Measurements from ENCODE around the gene CYP2R1. TPM values are rescaled to one million over a fixed set of nuclear protein-coding genes. Genes with fewer than 3 reads are reported as not detected.

Gene CYP2R1, protein sequence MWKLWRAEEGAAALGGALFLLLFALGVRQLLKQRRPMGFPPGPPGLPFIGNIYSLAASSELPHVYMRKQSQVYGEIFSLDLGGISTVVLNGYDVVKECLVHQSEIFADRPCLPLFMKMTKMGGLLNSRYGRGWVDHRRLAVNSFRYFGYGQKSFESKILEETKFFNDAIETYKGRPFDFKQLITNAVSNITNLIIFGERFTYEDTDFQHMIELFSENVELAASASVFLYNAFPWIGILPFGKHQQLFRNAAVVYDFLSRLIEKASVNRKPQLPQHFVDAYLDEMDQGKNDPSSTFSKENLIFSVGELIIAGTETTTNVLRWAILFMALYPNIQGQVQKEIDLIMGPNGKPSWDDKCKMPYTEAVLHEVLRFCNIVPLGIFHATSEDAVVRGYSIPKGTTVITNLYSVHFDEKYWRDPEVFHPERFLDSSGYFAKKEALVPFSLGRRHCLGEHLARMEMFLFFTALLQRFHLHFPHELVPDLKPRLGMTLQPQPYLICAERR
- total RNA-seq = 10 to 100 TPM in 1 of 2 experiments, 1 to 10 TPM in 1; 9.9 to 10.0 TPM

DNA sequence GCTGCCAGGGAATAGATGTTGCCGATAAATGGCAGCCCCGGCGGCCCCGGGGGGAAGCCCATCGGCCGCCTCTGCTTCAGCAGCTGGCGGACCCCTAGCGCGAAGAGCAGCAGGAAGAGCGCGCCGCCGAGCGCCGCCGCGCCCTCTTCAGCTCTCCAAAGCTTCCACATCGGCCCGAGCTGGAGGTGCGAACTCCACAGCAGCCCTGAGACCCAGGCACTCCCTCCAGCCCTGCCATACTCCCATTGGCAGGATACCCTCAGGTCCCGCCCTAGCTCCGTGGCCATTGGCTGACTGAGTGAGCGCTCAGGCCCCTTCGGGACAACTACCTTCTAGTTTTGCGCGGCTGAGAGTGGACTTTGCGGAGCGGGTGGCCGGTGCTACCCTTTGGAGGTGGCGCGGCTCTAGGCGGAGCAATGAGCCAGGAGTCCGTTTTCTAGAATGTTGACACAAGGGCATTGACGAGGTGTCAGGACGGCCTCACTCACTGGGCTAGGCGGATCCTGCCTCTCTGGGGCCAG, at the start of gene CYP2R1:
Gene CYP2R1, minus strand, starts transcription at position 196 of the 521 bp plus-strand sequence. Its CDS starts 26 bp downstream, at position 170.
- peak; percentile 89 for DNase-seq

DNA sequence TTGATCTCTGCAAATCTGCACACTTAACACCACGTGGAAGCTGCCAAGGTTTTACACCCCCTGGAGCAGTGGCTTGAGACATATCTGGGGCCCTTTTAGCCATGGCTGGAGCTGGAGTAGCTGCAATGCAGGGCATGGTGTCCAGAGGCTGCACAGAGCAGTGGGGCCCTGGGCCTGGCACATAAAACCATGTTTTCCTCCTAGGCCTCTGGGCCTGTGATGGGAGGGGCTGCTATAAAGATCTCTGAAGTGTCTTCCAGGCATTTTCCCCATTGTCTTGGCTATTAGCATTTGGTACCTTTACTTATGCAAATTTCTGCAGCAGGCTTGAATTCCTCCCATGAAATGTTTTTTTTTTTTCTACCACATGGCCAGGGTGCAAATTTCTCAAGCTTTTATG, 46.9 kb upstream of the CYP2R1 start:
- Mint-ChIP-seq H3K27me3 (no peaks in the 10 kb centered on the region), H3K36me3 (peaks cover 11% of the 10 kb centered on the region), H3K4me3 (no peak overlapping the region), H3K9me3 (no peaks in the 10 kb centered on the region), H3K4me1 (no peaks in the 10 kb centered on the region), H3K27ac (no peak overlapping the region)
- DNase-seq = no peak

More for the DNA sequence above, at the start of gene CYP2R1:
- peaks cover 6% of the 10 kb centered on the region for H3K9me3 Mint-ChIP-seq
- H3K36me3 Mint-ChIP-seq = peaks cover 21% of the 10 kb centered on the region
- H3K27me3 Mint-ChIP-seq = no peaks in the 10 kb centered on the region
- peak within 1 kb of the TSS; percentile 84 for H3K4me3 Mint-ChIP-seq
- H3K4me1 Mint-ChIP-seq = peaks cover 44% of the 10 kb centered on the region
- peak within 1 kb of the TSS; percentile 97 for H3K27ac Mint-ChIP-seq

DNA sequence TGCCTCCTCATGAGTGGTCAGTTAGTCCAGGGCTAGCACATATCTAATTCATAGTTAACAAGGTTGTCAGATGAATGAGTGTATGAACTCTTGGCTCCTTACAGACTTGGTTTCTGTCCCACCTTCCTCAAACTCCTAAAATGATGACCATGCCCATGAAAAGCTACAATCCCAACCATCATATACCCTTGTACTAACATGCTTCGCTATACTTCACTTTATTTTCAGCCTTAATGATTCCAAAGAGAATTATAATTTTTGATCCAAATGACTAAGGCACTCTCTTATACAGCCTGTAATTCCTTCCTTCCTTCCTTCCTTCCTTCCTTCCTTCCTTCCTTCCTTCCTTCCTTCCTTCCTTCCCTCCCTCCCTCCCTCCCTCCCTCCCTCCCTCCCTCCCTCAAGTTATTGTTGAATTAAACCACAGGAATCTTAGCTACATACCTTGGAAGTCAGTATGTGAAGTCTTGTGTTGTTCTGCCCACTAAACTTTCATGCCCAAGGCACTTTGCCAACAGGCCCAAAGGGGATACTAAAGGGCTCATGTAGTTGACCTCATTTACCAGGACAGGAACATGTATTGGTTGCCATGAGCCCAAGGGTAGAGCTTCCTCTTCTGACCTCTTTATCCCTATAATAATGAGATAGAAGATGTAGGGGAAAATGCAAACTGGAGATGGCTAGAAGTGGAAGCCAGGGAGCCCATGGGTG, 42.8 kb upstream of the CYP2R1 start:
- Mint-ChIP-seq H3K27me3 (no peaks in the 10 kb centered on the region), H3K9me3 (peaks cover 2% of the 10 kb centered on the region), H3K4me1 (no peaks in the 10 kb centered on the region), H3K27ac (no peak overlapping the region), H3K4me3 (no peak overlapping the region), H3K36me3 (peaks cover 13% of the 10 kb centered on the region)
- DNase-seq = no peak

DNA sequence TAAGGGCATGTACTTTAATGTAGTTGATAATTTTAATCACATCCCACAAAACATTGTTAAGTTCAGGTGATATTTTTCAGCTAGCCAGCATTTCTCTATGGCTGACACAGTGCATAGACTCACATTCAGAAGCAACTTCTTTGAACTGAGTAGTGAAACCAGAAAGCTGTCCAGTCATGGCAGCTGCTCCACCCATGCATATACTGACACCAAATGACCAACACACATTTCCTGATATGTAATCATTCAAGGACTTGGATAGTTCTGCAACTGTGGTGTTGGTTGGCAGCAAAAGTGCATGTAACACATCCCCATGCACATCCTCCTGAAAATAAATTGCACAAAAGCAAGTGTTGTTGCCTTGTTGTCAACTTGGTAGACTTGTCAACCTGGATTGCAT, 40.4 kb upstream of the CYP2R1 start:
- Mint-ChIP-seq H3K4me3 (no peak overlapping the region), H3K36me3 (peaks cover 12% of the 10 kb centered on the region), H3K9me3 (peaks cover 12% of the 10 kb centered on the region), H3K27ac (no peak overlapping the region), H3K4me1 (no peaks in the 10 kb centered on the region), H3K27me3 (no peaks in the 10 kb centered on the region)
- DNase-seq = no peak

DNA sequence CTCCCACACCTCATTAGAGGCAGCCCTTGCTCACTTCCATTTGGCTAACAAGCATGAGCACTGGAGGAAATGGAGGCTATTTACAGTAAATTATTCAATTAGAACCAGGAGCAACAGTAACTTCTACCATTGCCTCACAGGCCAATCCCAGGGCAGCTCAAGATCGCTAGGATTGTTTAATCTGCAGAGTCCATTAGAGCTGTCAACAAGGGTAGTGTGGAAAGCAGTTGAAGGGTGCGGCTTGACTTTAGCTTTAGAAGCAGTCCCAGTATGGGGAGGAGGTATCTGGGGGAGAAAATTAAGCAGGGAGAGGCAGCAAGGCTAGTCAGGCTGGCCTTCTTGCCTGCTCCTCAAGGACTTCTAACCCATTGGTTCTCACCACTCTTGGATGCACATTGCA, 38.3 kb upstream of the CYP2R1 start:
- Mint-ChIP-seq H3K27ac (no peak overlapping the region), H3K4me1 (no peaks in the 10 kb centered on the region), H3K27me3 (no peaks in the 10 kb centered on the region), H3K9me3 (peaks cover 12% of the 10 kb centered on the region), H3K36me3 (peaks cover 11% of the 10 kb centered on the region), H3K4me3 (no peak overlapping the region)
- DNase-seq = no peak

DNA sequence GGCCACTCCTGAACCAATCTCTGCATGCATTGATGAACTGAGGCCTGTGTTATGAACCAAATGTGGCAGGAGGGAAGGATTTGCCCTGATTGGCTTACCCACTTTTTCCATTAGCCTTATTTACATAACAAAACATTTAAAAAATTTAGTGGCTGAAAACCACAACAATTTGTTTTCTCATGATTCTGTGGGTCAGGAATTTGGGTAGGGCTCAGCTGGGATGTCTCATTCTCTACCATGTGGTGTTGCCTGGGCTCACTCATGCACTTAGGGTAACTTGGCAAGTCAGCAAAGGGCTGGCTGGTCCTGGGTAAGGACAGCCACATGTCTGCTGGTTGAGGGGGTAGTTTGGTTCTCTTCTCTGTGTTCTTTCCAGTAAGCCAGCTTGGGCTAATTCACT, 35.1 kb upstream of the CYP2R1 start:
- Mint-ChIP-seq H3K4me1 (no peaks in the 10 kb centered on the region), H3K27ac (no peak overlapping the region), H3K36me3 (peaks cover 9% of the 10 kb centered on the region), H3K27me3 (no peaks in the 10 kb centered on the region), H3K9me3 (peaks cover 10% of the 10 kb centered on the region), H3K4me3 (no peak overlapping the region)
- DNase-seq = no peak

DNA sequence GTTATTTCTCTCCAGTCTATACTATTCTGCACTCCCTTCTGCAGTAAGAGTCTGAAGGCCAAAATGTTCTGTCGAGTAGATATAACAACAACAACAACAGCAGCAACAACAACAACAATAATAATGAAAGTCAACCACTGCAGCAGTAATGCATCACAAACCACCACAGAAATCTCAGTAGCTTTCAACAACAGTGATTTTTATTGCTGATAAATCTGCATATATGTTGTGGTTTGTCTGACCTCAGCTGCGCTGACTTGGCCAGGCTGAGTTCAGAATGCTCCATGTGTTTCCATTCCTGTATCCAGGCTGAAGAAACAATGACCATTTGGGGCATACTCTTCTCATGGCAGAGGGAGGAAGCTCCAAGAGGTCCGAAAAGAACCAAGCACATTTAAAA, 32.3 kb upstream of the CYP2R1 start:
- Mint-ChIP-seq H3K27ac (no peak overlapping the region), H3K4me1 (no peaks in the 10 kb centered on the region), H3K4me3 (no peak overlapping the region), H3K36me3 (peaks cover 9% of the 10 kb centered on the region), H3K9me3 (peaks cover 10% of the 10 kb centered on the region), H3K27me3 (no peaks in the 10 kb centered on the region)
- no peak for DNase-seq

DNA sequence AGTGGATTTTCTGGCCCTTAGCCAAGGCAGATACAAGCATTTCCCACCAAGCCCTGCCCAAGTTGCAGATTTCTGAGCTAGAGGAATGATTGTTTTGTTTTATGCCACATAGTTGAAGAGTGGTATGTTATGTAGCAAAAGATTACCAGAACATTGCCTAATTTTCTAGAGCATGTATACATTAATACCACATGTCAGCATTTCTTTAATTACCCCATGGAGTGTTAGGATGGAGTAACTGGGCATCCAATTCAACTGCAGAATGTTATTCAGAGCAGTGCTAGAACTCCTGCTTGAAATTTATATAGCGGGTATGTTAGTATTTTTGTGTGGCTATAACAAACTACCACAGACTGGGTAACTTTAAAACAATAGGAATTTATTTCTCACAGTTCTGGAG, 24.4 kb upstream of the CYP2R1 start:
- DNase-seq = no peak
- no peak overlapping the region for H3K4me3 Mint-ChIP-seq
- no peaks in the 10 kb centered on the region for H3K4me1 Mint-ChIP-seq
- H3K27ac Mint-ChIP-seq = no peak overlapping the region
- peaks cover 10% of the 10 kb centered on the region for H3K36me3 Mint-ChIP-seq
- no peaks in the 10 kb centered on the region for H3K27me3 Mint-ChIP-seq
- H3K9me3 Mint-ChIP-seq = peaks cover 5% of the 10 kb centered on the region

DNA sequence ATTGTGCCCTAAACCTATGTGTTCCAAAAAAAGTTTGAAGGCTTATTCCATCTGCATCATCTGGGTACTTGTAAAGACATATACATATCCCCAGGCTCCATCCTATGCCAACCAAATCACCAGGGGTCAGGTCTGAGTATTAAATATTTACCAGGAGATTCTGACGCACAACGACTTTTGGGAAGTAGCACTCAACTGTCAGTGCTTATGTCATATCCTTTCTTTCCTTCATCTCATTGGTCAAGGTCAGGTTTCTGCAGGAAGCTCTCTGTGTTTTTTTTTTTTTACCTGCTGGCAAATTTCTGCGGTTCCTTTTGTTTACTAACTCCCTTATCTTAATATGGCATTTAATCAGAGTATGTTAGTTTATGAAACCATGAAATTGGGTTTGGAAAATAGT, 22.5 kb upstream of the CYP2R1 start:
- Mint-ChIP-seq H3K4me3 (no peak overlapping the region), H3K36me3 (peaks cover 10% of the 10 kb centered on the region), H3K4me1 (no peaks in the 10 kb centered on the region), H3K27ac (no peak overlapping the region), H3K9me3 (peaks cover 5% of the 10 kb centered on the region), H3K27me3 (no peaks in the 10 kb centered on the region)
- DNase-seq = no peak

DNA sequence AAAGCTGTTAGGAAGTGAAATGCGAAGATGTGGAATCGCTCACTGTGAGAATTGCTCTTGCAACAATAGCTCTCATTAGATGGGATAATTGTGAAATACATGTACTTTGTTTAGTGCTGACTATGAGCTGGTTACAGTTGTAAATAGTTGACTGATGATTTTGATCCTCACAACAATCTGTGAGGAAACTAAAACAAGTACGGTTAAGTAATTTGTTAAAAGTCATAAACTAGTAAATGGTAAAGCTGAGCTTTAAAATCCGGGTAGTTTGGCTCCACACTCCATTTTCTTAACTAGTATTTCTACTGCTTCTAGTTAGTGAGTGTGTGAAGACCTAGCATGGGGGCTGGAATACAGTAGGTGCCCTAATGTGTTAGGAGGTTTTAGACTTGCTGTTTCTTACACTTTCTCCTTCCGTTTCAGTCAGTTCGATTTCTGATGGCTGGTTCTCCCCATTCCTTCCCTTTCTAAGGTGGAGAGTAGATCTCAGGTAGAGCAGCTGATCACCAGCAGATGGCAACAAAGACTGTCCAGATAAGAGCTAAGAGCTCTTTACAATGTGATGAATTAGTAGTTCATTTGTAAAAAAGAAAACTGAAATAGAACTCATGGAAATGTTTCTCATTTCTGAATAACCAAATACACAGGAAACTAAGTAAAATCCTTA, 16.3 kb upstream of the CYP2R1 start:
- Mint-ChIP-seq H3K4me1 (peaks cover 46% of the 10 kb centered on the region), H3K4me3 (no peak overlapping the region), H3K36me3 (no peaks in the 10 kb centered on the region), H3K27me3 (no peaks in the 10 kb centered on the region), H3K27ac (no peak overlapping the region), H3K9me3 (no peaks in the 10 kb centered on the region)
- no peak for DNase-seq

DNA sequence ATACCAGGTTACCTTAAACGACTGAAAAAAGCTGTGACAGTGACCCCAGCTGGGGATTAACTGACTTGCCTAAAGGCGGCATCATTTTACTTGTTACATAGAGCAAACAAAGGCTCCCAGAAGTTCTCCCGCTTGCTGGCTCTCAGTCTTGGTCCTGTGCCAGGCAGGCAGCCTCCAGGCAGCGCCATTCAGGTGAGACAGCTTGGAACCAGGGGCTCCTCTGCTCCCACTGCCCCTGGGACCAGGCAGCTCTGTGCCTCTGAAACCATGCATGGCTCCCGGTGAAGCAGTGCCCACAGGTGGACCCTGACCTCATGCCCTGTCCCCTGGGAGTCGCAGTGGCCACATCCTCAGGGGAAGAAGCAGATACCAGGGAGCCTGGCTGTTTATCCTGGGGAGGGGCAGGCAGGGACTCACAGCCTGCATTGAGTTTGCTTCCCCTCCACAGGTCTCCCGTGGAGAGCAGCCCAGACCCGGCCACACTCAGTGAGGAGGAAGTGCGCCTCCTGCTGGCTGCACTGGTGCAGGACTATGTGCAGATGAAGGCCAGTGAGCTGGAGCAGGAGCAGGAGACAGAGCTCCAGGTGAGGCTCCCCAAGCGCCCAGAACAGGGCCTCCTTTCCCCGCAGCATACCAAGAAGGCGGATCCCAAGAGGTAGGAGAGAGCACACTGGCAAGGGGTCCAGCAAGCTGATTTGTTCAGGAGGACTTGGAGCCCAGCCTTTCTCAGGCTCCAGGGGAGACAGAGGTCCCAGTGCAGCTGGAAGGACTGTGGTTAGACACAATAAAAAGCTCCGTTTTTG, 15.6 kb upstream of the CYP2R1 start:
- Mint-ChIP-seq H3K9me3 (no peaks in the 10 kb centered on the region), H3K4me1 (peaks cover 48% of the 10 kb centered on the region), H3K36me3 (no peaks in the 10 kb centered on the region), H3K27me3 (no peaks in the 10 kb centered on the region), H3K4me3 (no peak overlapping the region), H3K27ac (no peak overlapping the region)
- DNase-seq = peak; percentile 80

DNA sequence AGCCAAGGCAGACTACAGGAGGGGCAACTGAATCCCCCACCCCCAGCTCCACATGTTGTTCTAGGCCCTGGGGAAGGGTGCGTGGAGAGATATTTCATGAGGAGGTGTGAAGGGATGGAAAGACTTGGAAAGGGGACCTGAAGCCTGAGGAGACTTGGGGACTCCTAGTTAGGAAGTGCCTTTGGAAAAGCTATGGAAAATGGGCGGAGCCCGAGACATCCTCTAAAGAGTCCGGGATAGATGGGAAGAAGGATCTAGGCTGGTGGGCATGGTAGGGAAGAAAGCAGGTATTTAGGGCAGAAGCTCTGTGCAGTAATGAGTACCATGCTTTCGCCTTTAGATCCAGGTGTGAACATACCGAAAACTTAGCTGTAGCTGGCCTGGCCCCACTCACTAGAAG, 15.0 kb upstream of the CYP2R1 start:
- Mint-ChIP-seq H3K4me3 (no peak overlapping the region), H3K4me1 (peaks cover 49% of the 10 kb centered on the region), H3K36me3 (no peaks in the 10 kb centered on the region), H3K27me3 (no peaks in the 10 kb centered on the region), H3K27ac (no peak overlapping the region), H3K9me3 (no peaks in the 10 kb centered on the region)
- no peak for DNase-seq

DNA sequence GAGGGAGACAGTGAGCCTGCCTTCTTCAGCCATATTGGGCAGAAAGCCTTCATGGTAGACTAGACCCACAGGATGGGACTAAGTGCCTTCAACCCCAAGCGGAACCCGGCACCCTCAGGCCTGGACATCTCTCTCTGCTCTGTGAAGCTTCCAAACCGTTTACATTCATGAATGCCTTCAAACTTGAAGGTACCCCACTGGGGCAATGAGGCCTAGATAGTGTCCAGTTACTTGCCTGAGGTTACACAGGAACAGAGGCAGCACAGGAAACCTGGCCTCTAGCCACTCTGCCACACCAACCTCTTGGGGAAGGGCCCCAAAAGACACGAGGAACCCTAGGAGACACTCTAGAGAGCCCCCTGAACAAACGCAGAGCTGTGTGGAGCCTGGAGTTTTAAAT, 14.5 kb upstream of the CYP2R1 start:
- Mint-ChIP-seq H3K4me3 (peak overlapping the region; percentile 88), H3K27me3 (no peaks in the 10 kb centered on the region), H3K27ac (no peak overlapping the region), H3K36me3 (no peaks in the 10 kb centered on the region), H3K4me1 (peaks cover 49% of the 10 kb centered on the region), H3K9me3 (no peaks in the 10 kb centered on the region)
- DNase-seq = no peak

Measured in activated naive CD8-positive, alpha-beta T cell treated with anti-CD3 and anti-CD28 coated beads for 36 hours (primary cell).